ENCODE data around the gene THAP4. TPM values are rescaled to one million over a fixed set of nuclear protein-coding genes. Genes with fewer than 3 reads are reported as not detected.

THAP4 gene
- total and polyA plus RNA-seq, 8 donors: 36.3 to 48.4 (median 42.2) TPM

GRCh38 chr2:241551599-241551997 is 85.4 kb downstream of the THAP4 start:
- Histone ChIP-seq H3K4me3 (peak overlapping the region in 1 of 2 donors; percentile 17), H3K27me3 (peaks cover 0 to 58% of the 10 kb centered on the region in 2 donors), H3K27ac (peak overlapping the region in 1 of 2 donors; percentile 28), H3K4me1 (peaks cover 17 to 30% of the 10 kb centered on the region in 2 donors), H3K36me3 (no peaks in the 10 kb centered on the region), H3K9me3 (peaks cover 0 to 2% of the 10 kb centered on the region in 2 donors)
- DNase-seq (peak in 1 of 4 donors; percentile 65), ATAC-seq (no peak)
- intact Hi-C loops (cut with DNase I): no loop called here
- no peak for TF ChIP-seq CTCF (IDR thresholded peaks at IDR 0.05)

GRCh38 chr2:241550616-241551580 is 86.1 kb downstream of the THAP4 start:
- DNase-seq: peak in 1 of 4 donors; percentile 73
- intact Hi-C loops (cut with DNase I): no loop called here
- no peaks in the 10 kb centered on the region for H3K36me3 ChIP-seq
- peaks cover 17 to 30% of the 10 kb centered on the region in 2 donors for H3K4me1 ChIP-seq
- peak; percentile 0 for ATAC-seq
- H3K27ac ChIP-seq: peak overlapping the region; percentile 57 to 67
- no peak for TF ChIP-seq CTCF (IDR thresholded peaks at IDR 0.05)
- peak overlapping the region in 1 of 2 donors; percentile 17 for H3K4me3 ChIP-seq
- peaks cover 0 to 57% of the 10 kb centered on the region in 2 donors for H3K27me3 ChIP-seq
- H3K9me3 ChIP-seq: no peaks in the 10 kb centered on the region

- DNase-seq: peak in 1 of 4 donors; percentile 2
- H3K27me3 ChIP-seq: peaks cover 0 to 63% of the 10 kb centered on the region in 2 donors
- no peak overlapping the region for H3K27ac ChIP-seq
- H3K4me3 ChIP-seq: no peak overlapping the region
- no peaks in the 10 kb centered on the region for H3K36me3 ChIP-seq
- ATAC-seq: no peak
- intact Hi-C loops (cut with DNase I): no loop called here
- no peaks in the 10 kb centered on the region for H3K9me3 ChIP-seq
- H3K4me1 ChIP-seq: peaks cover 17 to 28% of the 10 kb centered on the region in 2 donors
- TF ChIP-seq CTCF (IDR thresholded peaks at IDR 0.05): no peak
Observed at GRCh38 chr2:241548451-241548835, 88.5 kb downstream of the THAP4 start.

GRCh38 chr2:241547781-241548450 is 89.0 kb downstream of the THAP4 start:
- Histone ChIP-seq H3K9me3 (no peaks in the 10 kb centered on the region), H3K27me3 (peaks cover 0 to 68% of the 10 kb centered on the region in 2 donors), H3K27ac (no peak overlapping the region), H3K36me3 (no peaks in the 10 kb centered on the region), H3K4me1 (peaks cover 17 to 28% of the 10 kb centered on the region in 2 donors), H3K4me3 (no peak overlapping the region)
- no peak for ATAC-seq
- intact Hi-C loops (cut with DNase I): no loop called here
- no peak for TF ChIP-seq CTCF (IDR thresholded peaks at IDR 0.05)
- DNase-seq: peak in 2 of 4 donors; percentile 25 to 71
